HUES48 (cell line): ENCODE data around the gene FGL2.
"Not testable (repeated sequence)": the region's sequence is repeated elsewhere in the genome, so short reads cannot be mapped to it uniquely, and the experiment has no call there.

Experiments
- H3K27ac ChIP-seq: one replicate; pipeline ENCODE4 v1.7.0; 2013; ENCODE audit warnings: low read depth, low read length, inconsistent platforms
- H3K27me3 ChIP-seq: 2 replicates; pipeline ENCODE4 v1.6.1; 2013; ENCODE audit warnings: mild to moderate bottlenecking, low read length; ENCODE audit not compliant: control insufficient read depth, insufficient read depth
- H3K36me3 ChIP-seq: 2 replicates; pipeline ENCODE4 v1.6.1; 2013; ENCODE audit warnings: low read length; ENCODE audit not compliant: control insufficient read depth, insufficient read depth
- H3K4me1 ChIP-seq: 2 replicates; pipeline ENCODE4 v1.6.1; 2013; ENCODE audit warnings: mild to moderate bottlenecking, low read length; ENCODE audit not compliant: control insufficient read depth, insufficient read depth
- H3K4me3 ChIP-seq: 2 replicates; pipeline ENCODE4 v1.5.1; 2013; ENCODE audit warnings: mild to moderate bottlenecking, low read depth, low read length
- H3K9ac ChIP-seq: 2 replicates; pipeline ENCODE4 v1.6.1; 2013; ENCODE audit warnings: mild to moderate bottlenecking, low read depth, low read length, moderate library complexity
- H3K9me3 ChIP-seq: 2 replicates; pipeline ENCODE4 v1.6.1; 2013; ENCODE audit warnings: low read length; ENCODE audit not compliant: control insufficient read depth, insufficient read depth

The FGL2 gene

GRCh38 chr7:77154917-77155464 is 44.6 kb downstream of the FGL2 start:
- H3K4me3 ChIP-seq, H3K9ac ChIP-seq, H3K27ac ChIP-seq, H3K27me3 ChIP-seq, H3K4me1 ChIP-seq, H3K36me3 ChIP-seq, H3K9me3 ChIP-seq: not testable (repeated sequence)

DNA sequence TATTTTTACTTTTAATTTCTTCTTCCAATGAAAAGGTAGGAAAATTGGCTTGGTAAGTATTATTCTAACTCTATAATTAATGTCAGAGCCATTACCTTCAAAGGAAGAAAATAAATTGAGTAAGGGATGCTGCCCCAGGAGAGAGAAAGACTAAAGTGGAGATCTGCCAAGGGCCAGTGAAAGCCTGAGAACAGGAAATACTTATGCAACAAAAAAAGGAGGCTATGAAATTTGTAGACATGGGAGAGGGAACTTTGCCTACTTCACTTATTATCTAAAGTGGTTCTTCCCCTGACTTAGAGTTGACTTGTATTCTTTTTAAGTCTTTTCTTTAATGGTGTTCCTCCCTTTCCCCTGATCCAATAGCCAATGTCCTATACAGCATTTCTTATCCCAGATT is 47.4 kb downstream of the FGL2 start:
- not testable (repeated sequence) for H3K27ac ChIP-seq, H3K4me1 ChIP-seq, H3K9ac ChIP-seq, H3K27me3 ChIP-seq, H3K9me3 ChIP-seq, H3K4me3 ChIP-seq, H3K36me3 ChIP-seq
